Measurements from ENCODE around the gene APBB2.

Gene APBB2

GRCh38 chr4:41110050-41110449 is 104.3 kb downstream of the APBB2 start:
- DNase-seq, result no peak

GRCh38 chr4:41108481-41108880 is 105.9 kb downstream of the APBB2 start:
- no peak for DNase-seq

- DNase-seq, result no peak
These were observed 107.5 kb downstream of the APBB2 start for GRCh38 chr4:41106694-41107419.

- no peak for DNase-seq
These were observed 108.3 kb downstream of the APBB2 start for GRCh38 chr4:41106081-41106480.

- DNase-seq, result no peak
These were observed 110.2 kb downstream of the APBB2 start for GRCh38 chr4:41104155-41104554.

- DNase-seq, result no peak
These were observed 110.7 kb downstream of the APBB2 start for GRCh38 chr4:41103657-41104056.

- no peak for DNase-seq
These were observed 111.8 kb downstream of the APBB2 start for GRCh38 chr4:41102414-41103092.

GRCh38 chr4:41098093-41099048 is 116.0 kb downstream of the APBB2 start:
- no peak for DNase-seq

GRCh38 chr4:41095973-41096372 is 118.4 kb downstream of the APBB2 start:
- DNase-seq, result no peak

GRCh38 chr4:41095192-41095872 is 119.0 kb downstream of the APBB2 start:
- DNase-seq, result no peak

GRCh38 chr4:41092128-41092527 is 122.2 kb downstream of the APBB2 start:
- no peak for DNase-seq

- no peak for DNase-seq
These were observed 132.5 kb downstream of the APBB2 start for GRCh38 chr4:41081847-41082246.

GRCh38 chr4:41080976-41081375 is 133.4 kb downstream of the APBB2 start:
- DNase-seq, result no peak

- peak in 2 of 56 donors; percentile 19 to 52 for DNase-seq
These were observed 134.3 kb downstream of the APBB2 start for GRCh38 chr4:41079881-41080560.

- DNase-seq, result no peak
These were observed 136.7 kb downstream of the APBB2 start for GRCh38 chr4:41077628-41078027.

GRCh38 chr4:41076481-41076880 is 137.9 kb downstream of the APBB2 start:
- no peak for DNase-seq

GRCh38 chr4:41074215-41074614 is 140.1 kb downstream of the APBB2 start:
- DNase-seq, result no peak

- DNase-seq, result peak in 17 of 56 donors; percentile 2 to 57 (median 26)
These were observed 142.1 kb downstream of the APBB2 start for GRCh38 chr4:41072021-41072777.

- DNase-seq, result no peak
These were observed 143.6 kb downstream of the APBB2 start for GRCh38 chr4:41070516-41071281.
